Measurements from ENCODE around the gene ADRA2C.

Gene ADRA2C

DNA sequence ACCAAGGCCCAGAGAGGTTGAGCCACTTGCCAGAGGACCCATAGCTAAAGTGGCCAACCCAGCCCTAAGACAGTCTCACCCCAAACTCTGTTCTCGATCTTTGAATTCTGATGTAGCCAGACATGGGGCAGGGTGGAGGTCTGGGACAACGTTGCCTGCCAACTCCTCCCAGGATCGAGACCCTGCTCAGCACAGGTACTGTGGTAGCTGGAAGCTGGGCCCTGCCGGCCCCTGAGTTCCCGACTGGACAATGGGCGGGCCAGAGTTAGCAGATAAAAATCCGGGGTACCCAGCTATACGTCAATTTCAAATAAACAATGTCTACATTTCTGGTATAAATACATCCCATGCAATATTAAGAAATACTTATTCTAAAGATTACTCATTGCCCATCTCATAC lies 35.3 kb downstream of the ADRA2C start:
- no peak for DNase-seq (ENCODE audit: extremely low read depth, low read depth)
- TF ChIP-seq, protein P1, sequence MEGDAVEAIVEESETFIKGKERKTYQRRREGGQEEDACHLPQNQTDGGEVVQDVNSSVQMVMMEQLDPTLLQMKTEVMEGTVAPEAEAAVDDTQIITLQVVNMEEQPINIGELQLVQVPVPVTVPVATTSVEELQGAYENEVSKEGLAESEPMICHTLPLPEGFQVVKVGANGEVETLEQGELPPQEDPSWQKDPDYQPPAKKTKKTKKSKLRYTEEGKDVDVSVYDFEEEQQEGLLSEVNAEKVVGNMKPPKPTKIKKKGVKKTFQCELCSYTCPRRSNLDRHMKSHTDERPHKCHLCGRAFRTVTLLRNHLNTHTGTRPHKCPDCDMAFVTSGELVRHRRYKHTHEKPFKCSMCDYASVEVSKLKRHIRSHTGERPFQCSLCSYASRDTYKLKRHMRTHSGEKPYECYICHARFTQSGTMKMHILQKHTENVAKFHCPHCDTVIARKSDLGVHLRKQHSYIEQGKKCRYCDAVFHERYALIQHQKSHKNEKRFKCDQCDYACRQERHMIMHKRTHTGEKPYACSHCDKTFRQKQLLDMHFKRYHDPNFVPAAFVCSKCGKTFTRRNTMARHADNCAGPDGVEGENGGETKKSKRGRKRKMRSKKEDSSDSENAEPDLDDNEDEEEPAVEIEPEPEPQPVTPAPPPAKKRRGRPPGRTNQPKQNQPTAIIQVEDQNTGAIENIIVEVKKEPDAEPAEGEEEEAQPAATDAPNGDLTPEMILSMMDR (IDR thresholded peaks at IDR 0.05; ENCODE audit: low read depth, low read length): no peak

DNA sequence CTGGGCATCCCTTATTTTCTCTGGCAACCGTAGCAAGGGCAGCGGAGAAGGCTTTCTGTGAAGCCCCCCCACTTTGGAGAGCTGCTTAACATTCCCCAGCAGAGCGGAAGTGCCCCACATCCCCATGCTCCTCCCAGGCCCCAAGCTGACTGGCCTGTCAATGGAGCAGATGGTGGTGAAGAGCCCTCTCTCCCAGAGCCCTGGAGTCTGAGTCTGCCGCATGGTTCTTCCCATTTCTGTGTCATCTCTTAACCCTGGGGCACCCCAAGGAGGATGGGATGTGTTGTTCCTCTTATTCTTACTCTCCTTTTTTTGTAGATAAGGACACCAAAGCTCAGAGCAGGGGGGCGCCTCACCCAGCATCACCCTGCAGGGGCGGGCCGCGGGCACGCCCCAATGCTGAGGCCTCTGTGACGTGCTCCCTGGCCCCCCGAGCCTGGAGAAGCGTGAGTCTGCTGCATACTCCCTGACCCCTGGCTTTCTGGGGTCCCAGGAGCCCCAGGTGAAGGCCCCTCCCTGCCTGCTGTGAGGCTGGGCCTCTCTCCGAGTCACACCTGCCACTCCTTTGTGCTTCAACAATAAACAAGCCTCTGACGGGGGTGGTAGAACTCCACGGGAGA lies 35.9 kb downstream of the ADRA2C start:
- no peak for DNase-seq (ENCODE audit: extremely low read depth, low read depth)
- TF ChIP-seq, protein P1 (IDR thresholded peaks at IDR 0.05; ENCODE audit: low read depth, low read length): no peak

DNA sequence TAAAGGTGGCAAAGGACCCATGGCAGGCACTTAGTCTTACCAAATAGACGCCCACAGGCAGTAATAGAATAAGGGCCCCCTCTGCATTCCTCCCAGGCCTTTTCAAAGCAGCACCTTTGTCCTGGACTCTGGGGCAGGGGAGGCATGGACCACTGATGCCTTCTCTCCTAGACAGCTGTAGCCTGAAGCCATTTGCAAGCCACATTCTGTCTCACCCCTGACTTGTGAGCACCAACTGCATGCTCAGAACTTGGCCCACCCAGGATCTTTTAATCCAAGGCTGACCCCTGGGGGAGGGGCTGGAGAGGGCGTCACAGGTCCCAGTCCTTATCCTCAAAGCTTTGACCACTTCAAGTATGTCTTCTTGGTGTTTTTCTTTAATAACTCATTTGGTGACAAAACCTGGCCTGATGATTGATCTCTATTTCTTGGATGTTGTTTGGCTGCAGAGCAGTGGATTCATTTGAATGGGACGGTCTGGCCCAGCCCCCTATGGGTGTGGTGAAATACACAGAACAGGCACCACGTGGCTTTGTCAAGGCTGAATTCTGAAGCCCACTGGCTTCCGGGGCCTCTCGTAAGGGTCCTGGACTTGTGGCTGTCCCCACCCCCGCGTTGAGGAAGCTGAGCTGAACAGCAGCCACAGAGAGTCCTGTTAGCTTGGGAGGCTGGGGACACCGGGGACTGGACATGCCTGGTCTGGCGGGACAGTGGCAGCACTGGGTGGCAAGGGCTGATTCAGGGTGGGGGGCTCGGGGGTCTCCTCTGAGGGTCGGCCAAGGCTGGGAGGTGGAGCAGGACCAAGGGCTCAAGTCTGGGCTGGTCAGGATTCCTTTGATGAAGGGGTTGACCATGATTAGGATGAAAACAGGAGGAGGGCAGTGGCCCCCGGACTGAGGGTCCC lies 36.6 kb downstream of the ADRA2C start:
- TF ChIP-seq, protein P1 (IDR thresholded peaks at IDR 0.05; ENCODE audit: low read depth, low read length): no peak
- DNase-seq (ENCODE audit: extremely low read depth, low read depth): no peak

DNA sequence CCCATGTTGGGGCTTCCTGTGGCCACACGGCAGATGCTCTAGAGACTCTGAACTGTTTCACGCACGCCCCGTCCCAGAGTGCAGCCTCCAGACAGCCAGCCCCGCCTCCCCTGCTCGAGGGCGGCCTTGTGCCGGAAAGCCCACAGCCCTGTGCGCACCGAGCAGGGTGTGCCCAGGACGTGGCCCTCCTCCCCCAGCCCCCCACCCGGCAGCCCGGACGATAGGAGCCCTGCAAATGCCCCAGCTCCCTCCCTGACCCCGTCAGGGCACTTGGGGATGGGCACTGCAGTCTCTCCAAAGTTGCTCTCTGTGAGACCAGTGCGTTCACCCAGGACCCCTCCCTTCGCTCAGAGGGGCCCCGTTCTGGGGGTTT lies 37.3 kb downstream of the ADRA2C start:
- TF ChIP-seq, protein P1 (IDR thresholded peaks at IDR 0.05; ENCODE audit: low read depth, low read length): no peak
- DNase-seq (ENCODE audit: extremely low read depth, low read depth): no peak

DNA sequence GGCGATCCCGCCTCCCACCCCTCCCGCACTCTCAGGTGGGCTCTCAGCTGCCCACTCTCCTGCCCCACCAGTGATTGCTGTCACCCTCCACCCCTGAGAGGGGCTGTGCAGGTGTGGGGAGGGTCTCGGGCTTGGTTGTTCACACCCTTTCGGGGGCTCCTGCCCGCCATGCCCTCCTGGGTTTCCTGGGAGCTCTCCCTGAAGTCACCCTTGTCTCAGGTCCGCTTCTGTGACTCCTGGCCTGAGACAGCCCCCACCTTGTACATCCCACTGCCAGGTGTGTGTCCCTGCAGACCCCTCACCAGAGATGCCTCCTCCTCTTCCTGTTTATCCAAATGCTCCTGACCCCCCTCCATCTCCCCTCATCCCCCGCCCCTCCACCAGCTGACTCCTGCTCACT lies 37.8 kb downstream of the ADRA2C start:
- DNase-seq (ENCODE audit: extremely low read depth, low read depth): no peak
- TF ChIP-seq, protein P1 (IDR thresholded peaks at IDR 0.05; ENCODE audit: low read depth, low read length): no peak

DNA sequence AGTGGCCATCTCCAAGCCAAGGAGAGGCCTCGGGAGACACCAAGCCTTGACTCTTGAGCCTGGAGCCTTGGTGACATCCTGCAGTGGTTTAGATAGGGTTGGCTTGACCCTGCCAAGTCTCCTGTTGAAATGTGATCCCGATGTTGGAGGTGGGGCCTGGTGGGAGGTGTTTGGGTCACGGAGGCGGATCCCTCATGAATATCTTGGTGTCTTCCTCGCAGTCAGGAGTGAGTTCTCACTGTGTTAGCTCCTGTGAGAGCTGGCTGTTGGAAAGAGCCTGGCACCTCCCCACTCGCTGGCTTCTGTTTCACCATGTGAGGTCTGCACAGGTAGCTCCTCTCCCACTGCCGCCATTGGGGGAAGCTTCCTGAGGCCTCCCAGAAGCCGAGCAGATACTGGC lies 38.8 kb downstream of the ADRA2C start:
- DNase-seq (ENCODE audit: extremely low read depth, low read depth): no peak
- TF ChIP-seq, protein P1 (IDR thresholded peaks at IDR 0.05; ENCODE audit: low read depth, low read length): no peak

DNA sequence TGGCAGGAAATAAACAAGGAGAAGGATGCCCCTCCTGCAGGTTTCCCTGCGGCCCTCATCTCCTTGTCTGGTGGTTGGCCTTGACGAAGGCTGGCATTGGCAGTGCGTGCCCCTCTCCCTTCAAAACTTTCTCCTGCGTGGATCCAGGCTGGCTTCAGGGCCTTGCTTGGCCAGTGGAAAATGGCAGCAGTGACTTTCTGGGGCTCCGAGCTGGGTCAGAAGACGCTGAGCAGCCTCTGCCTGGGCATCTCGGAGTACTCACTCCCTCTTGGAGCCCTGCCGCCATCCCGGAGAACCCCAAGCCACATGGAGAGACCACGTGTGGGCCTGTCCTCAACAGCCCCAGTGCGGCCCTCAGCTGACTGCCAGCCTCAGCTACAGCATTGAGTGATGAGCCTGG lies 39.5 kb downstream of the ADRA2C start:
- TF ChIP-seq, protein P1 (IDR thresholded peaks at IDR 0.05; ENCODE audit: low read depth, low read length): no peak
- DNase-seq (ENCODE audit: extremely low read depth, low read depth): no peak
